Thyroid gland (tissue), 4 donors: Measurements from ENCODE around the gene TUBB6.

Source experiments
- POLR2A ChIP-seq, 2 donors: fragments of 450-650 bp; IDR thresholded peaks; one replicate each; pipeline ENCODE4 v1.6.1; 2017; ENCODE audit warnings: antibody characterized with exemption in 2 of 2, mild to moderate bottlenecking in 2 of 2, moderate library complexity in 1 of 2
- TF ChIP-seq, protein P1 (sequence below), 6 experiments: fragments of 200-600 bp in 3 of 6; fragments of 450-650 bp in 3 of 6; sonication (generic) in 3 of 6; IDR thresholded peaks; one replicate each; pipeline ENCODE4 v1.5.1; 2016 to 2019; ENCODE audit warnings: antibody characterized with exemption in 6 of 6, mild to moderate bottlenecking in 2 of 6, inconsistent platforms in 1 of 6, moderate library complexity in 1 of 6

GRCh38 chr18:12276736-12277554 is 31.1 kb upstream of the TUBB6 start:
- TF ChIP-seq, protein P1, sequence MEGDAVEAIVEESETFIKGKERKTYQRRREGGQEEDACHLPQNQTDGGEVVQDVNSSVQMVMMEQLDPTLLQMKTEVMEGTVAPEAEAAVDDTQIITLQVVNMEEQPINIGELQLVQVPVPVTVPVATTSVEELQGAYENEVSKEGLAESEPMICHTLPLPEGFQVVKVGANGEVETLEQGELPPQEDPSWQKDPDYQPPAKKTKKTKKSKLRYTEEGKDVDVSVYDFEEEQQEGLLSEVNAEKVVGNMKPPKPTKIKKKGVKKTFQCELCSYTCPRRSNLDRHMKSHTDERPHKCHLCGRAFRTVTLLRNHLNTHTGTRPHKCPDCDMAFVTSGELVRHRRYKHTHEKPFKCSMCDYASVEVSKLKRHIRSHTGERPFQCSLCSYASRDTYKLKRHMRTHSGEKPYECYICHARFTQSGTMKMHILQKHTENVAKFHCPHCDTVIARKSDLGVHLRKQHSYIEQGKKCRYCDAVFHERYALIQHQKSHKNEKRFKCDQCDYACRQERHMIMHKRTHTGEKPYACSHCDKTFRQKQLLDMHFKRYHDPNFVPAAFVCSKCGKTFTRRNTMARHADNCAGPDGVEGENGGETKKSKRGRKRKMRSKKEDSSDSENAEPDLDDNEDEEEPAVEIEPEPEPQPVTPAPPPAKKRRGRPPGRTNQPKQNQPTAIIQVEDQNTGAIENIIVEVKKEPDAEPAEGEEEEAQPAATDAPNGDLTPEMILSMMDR (IDR thresholded peaks at IDR 0.05), result no peak
- TF ChIP-seq POLR2A (IDR thresholded peaks at IDR 0.05), result no peak
